ENCODE results near the gene SLC9A3.

SLC9A3 gene

DNA sequence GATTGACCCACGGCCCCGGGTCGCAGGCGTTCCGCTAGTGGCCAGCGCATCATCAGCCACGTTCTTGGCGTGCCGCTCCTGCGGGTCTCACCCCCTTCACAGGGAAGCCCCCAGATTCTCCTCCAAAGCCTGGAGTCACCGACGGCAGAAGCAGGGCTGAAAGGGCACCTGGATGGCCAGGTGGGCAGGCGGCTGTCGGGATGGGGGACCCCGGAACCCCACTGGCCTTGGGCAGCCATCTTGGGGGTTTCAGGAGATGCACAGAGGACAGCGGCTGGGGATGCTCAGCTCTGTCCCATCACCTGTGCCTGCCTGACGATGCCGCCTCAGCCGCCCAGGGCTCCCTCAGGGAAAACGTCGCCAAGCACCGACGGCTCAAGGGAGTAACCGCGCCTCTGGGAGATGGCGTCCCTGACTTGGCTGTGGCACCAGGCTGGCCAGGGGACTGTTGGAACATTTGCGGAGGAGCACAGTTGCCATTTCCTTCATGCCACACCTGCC is 14.1 kb upstream of the SLC9A3 start:
- no peak for DNase-seq

GRCh38 chr5:537621-538071 is 13.4 kb upstream of the SLC9A3 start:
- no peak for DNase-seq

GRCh38 chr5:537098-537497 is 12.8 kb upstream of the SLC9A3 start:
- no peak for DNase-seq

DNA sequence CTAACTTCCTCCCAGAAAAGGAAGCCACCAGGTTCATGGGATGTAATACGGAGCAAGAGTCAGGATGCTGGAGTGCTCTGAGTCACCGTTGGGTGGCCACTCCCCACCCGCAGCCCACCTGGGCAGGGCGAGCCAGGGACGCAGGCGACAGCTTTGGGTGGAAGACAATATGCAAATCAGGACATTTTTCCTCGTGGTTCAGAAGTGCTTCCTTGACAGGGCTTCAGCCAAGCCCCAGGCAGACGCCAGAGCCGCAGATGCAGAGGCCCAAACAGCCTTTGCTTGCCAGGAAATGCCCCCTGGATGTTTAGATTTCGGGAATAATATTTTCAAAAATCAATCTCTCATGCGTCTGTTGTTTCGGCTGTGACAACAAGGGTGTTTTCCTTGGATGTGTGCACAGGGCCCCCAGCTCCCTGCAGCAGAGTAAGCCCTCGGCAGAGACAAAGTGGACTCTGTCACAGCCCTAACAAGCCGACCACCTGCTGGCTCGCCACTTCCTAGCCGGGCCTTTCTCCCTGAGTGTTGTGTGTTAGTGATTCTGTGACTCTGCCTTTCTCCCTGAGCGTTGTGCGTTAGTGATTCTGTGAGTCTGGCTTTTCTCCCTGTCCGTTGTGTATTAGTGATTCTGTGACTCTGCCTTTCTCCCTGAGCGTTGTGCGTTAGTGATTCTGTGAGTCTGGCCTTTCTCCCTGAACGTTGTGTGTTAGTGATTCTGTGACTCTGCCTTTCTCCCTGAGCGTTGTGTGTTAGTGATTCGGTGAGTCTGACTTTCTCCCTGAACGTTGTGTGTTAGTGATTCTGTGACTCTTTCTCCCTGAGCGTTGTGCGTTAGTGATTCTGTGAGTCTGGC is 11.8 kb upstream of the SLC9A3 start:
- DNase-seq, result no peak

GRCh38 chr5:534743-535671 is 10.8 kb upstream of the SLC9A3 start:
- DNase-seq, result no peak

DNA sequence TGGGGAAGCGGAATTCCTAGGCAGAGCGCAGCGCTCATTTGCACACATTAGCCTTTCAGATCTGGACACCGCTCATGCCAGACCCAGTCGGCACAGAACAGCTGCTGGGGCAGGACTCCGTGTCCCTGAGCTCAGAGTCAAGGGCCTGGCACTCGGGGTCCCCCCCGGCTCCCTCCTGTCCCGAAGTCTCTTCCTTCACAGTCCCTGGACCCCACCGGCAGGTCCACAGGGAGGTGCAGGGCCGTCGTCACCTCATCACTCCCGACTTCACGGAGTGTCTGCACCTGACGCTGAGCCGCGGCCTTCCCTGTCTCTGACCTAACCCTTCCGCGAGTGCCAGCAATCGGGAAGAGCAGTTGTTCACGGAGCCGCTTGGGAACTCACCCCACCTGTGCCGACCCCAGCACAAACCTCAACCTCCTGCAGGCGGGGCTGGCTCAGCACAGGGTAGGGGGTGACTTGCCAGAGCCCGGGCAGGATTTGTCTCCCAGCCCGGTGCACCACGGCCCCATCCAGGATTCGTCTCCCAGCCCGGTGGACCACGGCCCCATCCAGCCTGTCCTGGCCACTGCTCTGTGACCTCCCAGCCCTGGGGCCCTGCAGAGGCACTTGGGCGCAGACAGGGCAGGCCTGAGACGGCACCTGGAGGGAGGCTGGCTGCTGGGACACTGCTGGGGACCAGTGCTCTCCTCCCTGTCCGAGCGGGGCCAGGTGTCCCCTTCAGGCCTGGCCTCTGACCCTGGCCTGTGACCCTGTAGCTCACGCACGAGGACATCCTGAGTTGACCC is 9.9 kb upstream of the SLC9A3 start:
- no peak for DNase-seq

DNA sequence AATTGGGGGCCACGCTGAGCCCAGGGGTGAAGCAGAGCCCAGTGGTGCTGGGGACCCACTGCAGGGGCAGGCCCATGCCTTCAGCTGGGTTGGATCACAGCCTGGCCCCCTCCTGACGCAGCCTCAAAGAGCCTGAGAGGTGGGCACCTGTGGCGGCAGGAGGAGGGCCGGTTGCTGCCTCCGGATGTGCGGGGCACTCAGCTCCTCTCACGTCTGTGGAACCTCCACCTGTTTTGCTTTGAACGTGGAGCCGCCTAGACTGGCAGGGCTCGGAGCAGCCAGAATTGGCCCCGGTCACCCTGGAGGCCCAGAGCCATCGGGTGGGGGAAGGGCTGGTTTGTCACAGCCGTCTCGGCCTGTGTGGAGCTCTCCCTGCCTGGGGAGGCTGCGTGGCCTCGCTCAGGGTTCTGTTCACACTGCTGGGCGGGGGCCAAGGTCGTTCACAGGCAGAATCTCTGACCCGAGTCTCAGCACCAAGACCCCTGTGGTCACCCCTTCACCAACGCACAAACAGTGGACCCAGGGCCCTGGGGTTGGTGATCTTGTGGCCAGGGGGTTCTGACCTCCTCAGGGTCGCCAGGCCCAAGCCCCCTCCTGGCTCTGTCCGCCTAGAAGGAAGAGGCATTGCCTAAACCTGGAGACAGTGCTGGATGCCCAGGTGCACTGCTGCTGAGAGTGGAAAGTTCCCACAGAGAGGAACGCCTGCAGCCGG is 9.2 kb upstream of the SLC9A3 start:
- DNase-seq, result no peak

- no peak for DNase-seq
These were observed 8.4 kb upstream of the SLC9A3 start for GRCh38 chr5:532521-533242.

DNA sequence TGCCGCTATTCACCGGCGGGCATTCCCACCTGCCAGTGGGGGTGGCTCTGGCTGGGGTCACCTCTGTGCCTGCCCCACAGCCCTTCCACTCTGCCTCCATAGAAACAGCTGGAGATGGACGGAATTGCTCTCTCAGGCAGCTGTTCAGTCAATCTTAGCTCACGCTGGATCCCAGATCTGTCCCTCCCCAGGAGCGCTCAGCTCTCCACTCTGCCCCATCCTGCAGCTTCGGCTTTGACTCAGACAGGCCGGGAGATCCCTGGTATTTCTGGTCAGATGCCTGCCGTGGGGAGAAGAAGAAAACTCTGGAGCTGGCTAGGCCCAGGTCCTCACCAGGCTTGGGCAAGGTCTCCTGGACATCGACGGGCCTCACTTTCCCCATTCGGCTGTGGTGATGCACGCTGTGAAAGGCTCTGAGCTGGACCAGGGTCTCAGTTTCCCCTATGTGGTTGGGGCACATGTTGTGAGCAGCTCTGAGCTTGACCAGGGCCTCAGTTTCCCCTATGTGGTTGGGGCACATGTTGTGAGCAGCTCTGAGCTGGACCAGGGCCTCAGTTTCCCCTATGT is 7.6 kb upstream of the SLC9A3 start:
- DNase-seq, result no peak

GRCh38 chr5:531101-531748 is 7.0 kb upstream of the SLC9A3 start:
- no peak for DNase-seq

GRCh38 chr5:530001-530955 is 6.0 kb upstream of the SLC9A3 start:
- no peak for DNase-seq

- no peak for DNase-seq
These were observed 4.6 kb upstream of the SLC9A3 start for GRCh38 chr5:528629-529511.

- DNase-seq, result no peak
These were observed 3.7 kb upstream of the SLC9A3 start for GRCh38 chr5:527646-528628.

- no peak for DNase-seq
These were observed 2.3 kb upstream of the SLC9A3 start for GRCh38 chr5:526456-527088.

GRCh38 chr5:525916-526315 is 1.7 kb upstream of the SLC9A3 start:
- DNase-seq, result no peak

- DNase-seq, result no peak
These were observed 918 bp upstream of the SLC9A3 start for GRCh38 chr5:524973-525761.

Measured in NCI-H748 treated with DMSO at 0.1 percent for 48 hours (cell line).